ENCODE measurements around the gene TMEM131.

GRCh38 chr2:97911922-97912575 lies 83.7 kb downstream of the TMEM131 start:
- TF ChIP-seq CTCF (IDR thresholded peaks at IDR 0.05): no peak
- TF ChIP-seq POLR2A (IDR thresholded peaks at IDR 0.05): no peak
